HepG2 (cell line): Measurements from ENCODE around the gene FBXO7. TPM values are rescaled to one million over a fixed set of nuclear protein-coding genes. Genes with fewer than 3 reads are reported as not detected.

Experiments used
- HES4 ChIP-seq: sonication (generic); formaldehyde crosslinking; IDR thresholded peaks from 2 replicates; pipeline ENCODE4 v1.9.0; 2021; ENCODE audit warnings: mild to moderate bottlenecking, missing genetic modification reagents, borderline replicate concordance
- HNRNPUL1 ChIP-seq: fragments of 200-400 bp; formaldehyde crosslinking; IDR thresholded peaks from 2 replicates; pipeline ENCODE4 v1.6.1; 2017; ENCODE audit warnings: low read depth, mild to moderate bottlenecking, low read length, moderate library complexity
- HOXA9 ChIP-seq: sonication (generic); formaldehyde crosslinking; IDR thresholded peaks from 2 replicates; pipeline ENCODE4 v1.8.1; 2022; ENCODE audit warnings: missing genetic modification reagents, mild to moderate bottlenecking, moderate library complexity, borderline replicate concordance
- MBNL3 ChIP-seq: fragments of 250-450 bp; sonication (Bioruptor Pico); conservative IDR thresholded peaks from 2 replicates; pipeline ENCODE4 v1.8.0; 2022; ENCODE audit warnings: mild to moderate bottlenecking, inconsistent platforms
- MED8 ChIP-seq: sonication (generic); formaldehyde crosslinking; IDR thresholded peaks from 2 replicates; pipeline ENCODE4 v1.8.1; 2023; ENCODE audit warnings: mild to moderate bottlenecking, missing genetic modification reagents; ENCODE audit not compliant: insufficient replicate concordance
- NFKBIZ ChIP-seq: IDR thresholded peaks from 2 replicates; pipeline ENCODE4 v1.6.1; 2018; ENCODE audit warnings: missing genetic modification reagents, missing compliant biosample characterization
- PHF21A ChIP-seq: sonication (generic); formaldehyde crosslinking; IDR thresholded peaks from 2 replicates; pipeline ENCODE4 v1.5.0; 2020; ENCODE audit warnings: mild to moderate bottlenecking, missing genetic modification reagents
- RAD51 ChIP-seq: fragments of 450-650 bp; IDR thresholded peaks from 2 replicates; pipeline ENCODE4 v1.6.1; 2016; ENCODE audit warnings: borderline replicate concordance
- RFX5 ChIP-seq: IDR thresholded peaks from 2 replicates; pipeline ENCODE4 v1.6.1; 2011; ENCODE audit warnings: low read depth, low read length, improper control_type of control experiment
- SIX4 ChIP-seq: sonication (generic); formaldehyde crosslinking; IDR thresholded peaks from 2 replicates; pipeline ENCODE4 v1.4.0; 2020; ENCODE audit warnings: missing genetic modification reagents
- TBP ChIP-seq: sonication (generic); formaldehyde crosslinking; IDR thresholded peaks from 2 replicates; pipeline ENCODE4 v1.5.0; 2020; ENCODE audit warnings: missing genetic modification reagents
- ZBTB7A ChIP-seq: sonication (generic); formaldehyde crosslinking; IDR thresholded peaks from 2 replicates; pipeline ENCODE4 v1.8.0; 2022; ENCODE audit warnings: mild to moderate bottlenecking, missing genetic modification reagents
- ZNF138 ChIP-seq: sonication (generic); formaldehyde crosslinking; IDR thresholded peaks from 2 replicates; pipeline ENCODE4 v1.5.0; 2020; ENCODE audit warnings: mild to moderate bottlenecking, low read depth, missing genetic modification reagents
- ZNF253 ChIP-seq: sonication (generic); formaldehyde crosslinking; IDR thresholded peaks from 2 replicates; pipeline ENCODE4 v1.8.0; 2022; ENCODE audit warnings: mild to moderate bottlenecking, missing genetic modification reagents, borderline replicate concordance
- ZNF3 ChIP-seq: IDR thresholded peaks from 2 replicates; pipeline ENCODE4 v1.7.0; 2017; ENCODE audit warnings: inconsistent platforms
- ZNF354B ChIP-seq: sonication (generic); formaldehyde crosslinking; IDR thresholded peaks from 2 replicates; pipeline ENCODE4 v1.8.0; 2022; ENCODE audit warnings: mild to moderate bottlenecking, missing genetic modification reagents
- ZNF383 ChIP-seq: sonication (generic); formaldehyde crosslinking; IDR thresholded peaks from 2 replicates; pipeline ENCODE4 v1.4.0; 2020; ENCODE audit warnings: missing genetic modification reagents, mild to moderate bottlenecking, borderline replicate concordance
- ZNF543 ChIP-seq: sonication (generic); formaldehyde crosslinking; IDR thresholded peaks from 2 replicates; pipeline ENCODE4 v1.4.0; 2020; ENCODE audit warnings: mild to moderate bottlenecking, missing genetic modification reagents
- ZNF557 ChIP-seq: sonication (generic); formaldehyde crosslinking; IDR thresholded peaks from 2 replicates; pipeline ENCODE4 v1.4.0; 2020; ENCODE audit warnings: missing genetic modification reagents
- ZNF747 ChIP-seq: sonication (generic); formaldehyde crosslinking; IDR thresholded peaks from 2 replicates; pipeline ENCODE4 v1.8.1; 2023; ENCODE audit warnings: missing genetic modification reagents, mild to moderate bottlenecking, borderline replicate concordance
- polyA plus RNA-seq, 8 experiments: library from polyadenylated mRNA; depleted of rRNA in 3 of 8; stranded (reverse) in 7 of 8; unstranded in 1 of 8; fragments of >200 nt; fragmentation: Illumina TruSeq in 4 of 8; extraction: Trizol in 4 of 8; gene quantifications; 2 replicates each; pipeline versions ENCODE4 v1.2.1 to v1.2.3, GENCODE V29; 2011 to 2016; ENCODE audit warnings: low read depth in 4 of 8, missing spikeins in 1 of 8, mixed read lengths in 1 of 8; ENCODE audit not compliant: insufficient read depth in 1 of 8
- total RNA-seq, 5 experiments: library from RNA; depleted of rRNA; stranded (reverse); fragments of >200 nt; fragmentation: Illumina TruSeq; extraction: Trizol; gene quantifications; 2 replicates each; pipeline ENCODE4 v1.2.3, GENCODE V29; 2016; ENCODE audit warnings: low read depth in 1 of 5
- TF ChIP-seq, protein P1 (sequence below): sonication (generic); formaldehyde crosslinking; IDR thresholded peaks from 2 replicates; pipeline ENCODE4 v1.4.0; 2020; ENCODE audit warnings: mild to moderate bottlenecking, low read depth, missing genetic modification reagents
- TF ChIP-seq, protein P2 (sequence below): sonication (generic); formaldehyde crosslinking; IDR thresholded peaks from 2 replicates; pipeline ENCODE4 v1.8.0; 2022; ENCODE audit warnings: mild to moderate bottlenecking, missing genetic modification reagents; ENCODE audit not compliant: insufficient replicate concordance
- TF ChIP-seq, protein P3 (sequence below): sonication (generic); formaldehyde crosslinking; IDR thresholded peaks from 2 replicates; pipeline ENCODE4 v1.5.0; 2020; ENCODE audit warnings: mild to moderate bottlenecking, missing genetic modification reagents

Gene FBXO7
- total and polyA plus RNA-seq, 2 of the 13 experiments (the other 11 are each of a cell fraction or from before 2014, with no cell fraction given), result 105 to 172 TPM

DNA sequence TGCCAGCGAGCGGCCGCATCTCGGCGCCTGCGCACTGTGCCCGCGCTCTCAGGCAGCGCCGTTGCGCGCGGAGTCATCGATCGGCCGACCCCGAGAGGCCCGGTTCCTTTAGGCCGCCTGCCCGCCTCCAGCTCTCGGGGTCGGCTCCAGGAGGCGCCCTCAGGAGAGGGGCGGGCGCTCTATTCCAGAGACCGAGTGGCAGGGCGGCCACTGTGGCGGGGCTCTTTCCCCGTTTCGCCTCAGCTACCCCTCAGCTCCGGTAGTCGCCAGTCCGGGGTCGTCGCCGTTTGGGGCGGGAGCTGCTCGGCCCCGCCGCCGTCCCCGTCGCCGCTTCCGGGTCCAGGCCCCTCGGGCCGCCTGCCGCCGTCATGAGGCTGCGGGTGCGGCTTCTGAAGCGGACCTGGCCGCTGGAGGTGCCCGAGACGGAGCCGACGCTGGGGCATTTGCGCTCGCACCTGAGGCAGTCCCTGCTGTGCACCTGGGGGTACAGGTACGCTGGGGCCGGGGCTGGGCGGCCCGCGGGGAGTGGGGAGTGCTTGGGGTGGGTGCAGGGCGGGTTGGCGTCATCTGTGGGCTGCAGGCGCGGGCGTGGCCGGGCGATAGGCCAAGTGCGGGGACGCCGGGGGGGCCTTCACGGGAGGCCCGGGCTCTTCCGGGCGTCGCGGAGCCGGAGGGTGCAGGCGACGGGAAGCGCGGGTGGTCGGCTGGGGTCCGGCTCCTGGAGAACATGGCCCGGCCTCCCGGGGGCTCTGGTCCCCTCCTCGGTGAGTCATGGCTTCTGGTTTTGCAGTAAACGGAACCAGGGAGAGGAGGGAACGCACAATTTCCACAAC is at the start of gene FBXO7 (continued):
- TF ChIP-seq ZNF383 (no peak), HOXA9 (no peak), HNRNPUL1 (no peak; the same call in 1 of the 2 replicates), ZNF747 (CRISPR knock-in tag) (no peak; the same call in 1 of the 2 replicates), ZBTB7A (peak; percentile 69), ZNF3 (CRISPR knock-in tag) (no peak), SIX4 (no peak), ZNF138 (CRISPR knock-in tag) (no peak), ZNF354B (CRISPR knock-in tag) (no peak), MBNL3 (CRISPR knock-in tag) (no peak), ZNF557 (no peak), MED8 (peak; percentile 77), ZNF543 (peak; percentile 37; the same call in 1 of the 2 replicates), RAD51 (no peak), NFKBIZ (CRISPR knock-in tag) (no peak), PHF21A (CRISPR knock-in tag) (peak; percentile 75; the same call in 1 of the 2 replicates), ZNF253 (CRISPR knock-in tag) (no peak), RFX5 (no peak), HES4 (CRISPR knock-in tag) (peak; percentile 73), TBP (CRISPR knock-in tag) (no peak)
- TF ChIP-seq, protein P1, sequence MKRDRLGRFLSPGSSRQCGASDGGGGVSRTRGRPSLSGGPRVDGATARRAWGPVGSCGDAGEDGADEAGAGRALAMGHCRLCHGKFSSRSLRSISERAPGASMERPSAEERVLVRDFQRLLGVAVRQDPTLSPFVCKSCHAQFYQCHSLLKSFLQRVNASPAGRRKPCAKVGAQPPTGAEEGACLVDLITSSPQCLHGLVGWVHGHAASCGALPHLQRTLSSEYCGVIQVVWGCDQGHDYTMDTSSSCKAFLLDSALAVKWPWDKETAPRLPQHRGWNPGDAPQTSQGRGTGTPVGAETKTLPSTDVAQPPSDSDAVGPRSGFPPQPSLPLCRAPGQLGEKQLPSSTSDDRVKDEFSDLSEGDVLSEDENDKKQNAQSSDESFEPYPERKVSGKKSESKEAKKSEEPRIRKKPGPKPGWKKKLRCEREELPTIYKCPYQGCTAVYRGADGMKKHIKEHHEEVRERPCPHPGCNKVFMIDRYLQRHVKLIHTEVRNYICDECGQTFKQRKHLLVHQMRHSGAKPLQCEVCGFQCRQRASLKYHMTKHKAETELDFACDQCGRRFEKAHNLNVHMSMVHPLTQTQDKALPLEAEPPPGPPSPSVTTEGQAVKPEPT (CRISPR knock-in tag), result peak; percentile 49; the same call in 1 of the 2 replicates
- TF ChIP-seq, protein P2, sequence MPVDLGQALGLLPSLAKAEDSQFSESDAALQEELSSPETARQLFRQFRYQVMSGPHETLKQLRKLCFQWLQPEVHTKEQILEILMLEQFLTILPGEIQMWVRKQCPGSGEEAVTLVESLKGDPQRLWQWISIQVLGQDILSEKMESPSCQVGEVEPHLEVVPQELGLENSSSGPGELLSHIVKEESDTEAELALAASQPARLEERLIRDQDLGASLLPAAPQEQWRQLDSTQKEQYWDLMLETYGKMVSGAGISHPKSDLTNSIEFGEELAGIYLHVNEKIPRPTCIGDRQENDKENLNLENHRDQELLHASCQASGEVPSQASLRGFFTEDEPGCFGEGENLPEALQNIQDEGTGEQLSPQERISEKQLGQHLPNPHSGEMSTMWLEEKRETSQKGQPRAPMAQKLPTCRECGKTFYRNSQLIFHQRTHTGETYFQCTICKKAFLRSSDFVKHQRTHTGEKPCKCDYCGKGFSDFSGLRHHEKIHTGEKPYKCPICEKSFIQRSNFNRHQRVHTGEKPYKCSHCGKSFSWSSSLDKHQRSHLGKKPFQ (CRISPR knock-in tag), result no peak
- TF ChIP-seq, protein P3, sequence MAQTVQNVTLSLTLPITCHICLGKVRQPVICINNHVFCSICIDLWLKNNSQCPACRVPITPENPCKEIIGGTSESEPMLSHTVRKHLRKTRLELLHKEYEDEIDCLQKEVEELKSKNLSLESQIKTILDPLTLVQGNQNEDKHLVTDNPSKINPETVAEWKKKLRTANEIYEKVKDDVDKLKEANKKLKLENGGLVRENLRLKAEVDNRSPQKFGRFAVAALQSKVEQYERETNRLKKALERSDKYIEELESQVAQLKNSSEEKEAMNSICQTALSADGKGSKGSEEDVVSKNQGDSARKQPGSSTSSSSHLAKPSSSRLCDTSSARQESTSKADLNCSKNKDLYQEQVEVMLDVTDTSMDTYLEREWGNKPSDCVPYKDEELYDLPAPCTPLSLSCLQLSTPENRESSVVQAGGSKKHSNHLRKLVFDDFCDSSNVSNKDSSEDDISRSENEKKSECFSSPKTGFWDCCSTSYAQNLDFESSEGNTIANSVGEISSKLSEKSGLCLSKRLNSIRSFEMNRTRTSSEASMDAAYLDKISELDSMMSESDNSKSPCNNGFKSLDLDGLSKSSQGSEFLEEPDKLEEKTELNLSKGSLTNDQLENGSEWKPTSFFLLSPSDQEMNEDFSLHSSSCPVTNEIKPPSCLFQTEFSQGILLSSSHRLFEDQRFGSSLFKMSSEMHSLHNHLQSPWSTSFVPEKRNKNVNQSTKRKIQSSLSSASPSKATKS, result peak; percentile 71; the same call in 1 of the 2 replicates
